ENCODE results near the gene FAM9C. TPM values are rescaled to one million over a fixed set of nuclear protein-coding genes. Genes with fewer than 3 reads are reported as not detected.

The FAM9C gene
- total RNA-seq, result under 0.01 TPM in 1 of 2 replicates, not detected in the other

DNA sequence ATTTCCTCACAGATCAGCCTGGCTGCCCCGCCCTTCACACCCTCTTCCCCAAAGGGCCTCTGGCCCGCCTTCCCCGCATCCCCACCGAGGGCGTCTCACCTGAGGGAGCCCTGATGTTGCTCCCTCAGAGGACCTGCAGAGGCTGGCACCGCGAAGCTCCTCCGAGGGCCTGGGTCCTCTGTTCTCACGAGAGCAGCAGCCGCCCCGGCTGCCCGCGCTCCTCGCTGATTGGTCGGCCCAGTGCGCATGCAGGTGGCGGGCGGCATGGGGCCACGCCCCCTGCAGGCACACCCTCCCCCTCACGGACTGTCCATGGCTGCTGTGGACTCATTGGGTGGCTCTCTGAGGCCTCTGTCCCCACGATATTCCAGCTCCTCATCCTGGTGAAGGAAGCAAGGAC, at the start of gene FAM9C:
Gene FAM9C (minus strand): TSS at position 180 of the 400 bp plus-strand sequence. CDS start 831 bp downstream, outside the sequence.

Other genes starting within 250 kb of the FAM9C start
- gene TLR7, start 177.5 kb downstream of the FAM9C start, total RNA-seq, result not detected in 2 replicates
- not detected in 2 replicates for gene TLR8, start 138.0 kb downstream of the FAM9C start, total RNA-seq
- 4,398 and 7,748 TPM in 2 replicates for gene TMSB4X, start 69.5 kb downstream of the FAM9C start, total RNA-seq